Kidney tubule cell (primary cell): ENCODE data around the gene TMEM121.

Experiments used
- DNase-seq: peaks from one replicate; pipeline ENCODE4 v3.0.0-alpha.2; 2018; ENCODE audit warnings: low spot score

The TMEM121 gene

DNA sequence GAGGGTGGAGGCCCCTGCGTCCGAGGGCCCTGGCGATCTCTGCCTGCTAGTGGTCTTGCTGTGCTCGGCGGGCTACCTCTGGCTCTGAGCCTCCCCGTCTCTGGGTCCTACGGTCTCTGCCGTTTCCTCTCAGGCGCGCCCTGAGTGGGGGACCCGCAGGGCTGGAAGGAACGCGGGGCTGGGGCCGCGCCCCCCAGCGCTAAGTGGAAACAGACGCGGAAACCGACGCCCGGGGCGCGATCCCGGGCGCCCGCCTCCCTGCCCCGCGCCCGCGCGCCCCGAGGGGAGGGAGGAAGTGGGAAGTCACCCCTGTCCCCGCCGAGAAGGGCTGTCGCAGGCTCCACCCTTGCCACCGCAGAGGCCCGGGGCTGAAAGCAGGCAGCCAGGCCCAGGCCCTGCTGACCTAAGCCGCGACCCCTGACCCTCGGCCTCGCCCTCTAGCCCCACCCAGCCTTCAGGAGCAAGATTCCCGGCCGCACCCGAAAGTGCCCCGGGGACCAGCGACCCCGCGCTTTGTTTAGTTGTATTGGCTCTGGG, 38.9 kb upstream of the TMEM121 start:
- no peak for DNase-seq

GRCh38 chr14:105487986-105488777, 38.2 kb upstream of the TMEM121 start:
- DNase-seq = no peak

GRCh38 chr14:105488781-105489541, 37.4 kb upstream of the TMEM121 start:
- no peak for DNase-seq

DNA sequence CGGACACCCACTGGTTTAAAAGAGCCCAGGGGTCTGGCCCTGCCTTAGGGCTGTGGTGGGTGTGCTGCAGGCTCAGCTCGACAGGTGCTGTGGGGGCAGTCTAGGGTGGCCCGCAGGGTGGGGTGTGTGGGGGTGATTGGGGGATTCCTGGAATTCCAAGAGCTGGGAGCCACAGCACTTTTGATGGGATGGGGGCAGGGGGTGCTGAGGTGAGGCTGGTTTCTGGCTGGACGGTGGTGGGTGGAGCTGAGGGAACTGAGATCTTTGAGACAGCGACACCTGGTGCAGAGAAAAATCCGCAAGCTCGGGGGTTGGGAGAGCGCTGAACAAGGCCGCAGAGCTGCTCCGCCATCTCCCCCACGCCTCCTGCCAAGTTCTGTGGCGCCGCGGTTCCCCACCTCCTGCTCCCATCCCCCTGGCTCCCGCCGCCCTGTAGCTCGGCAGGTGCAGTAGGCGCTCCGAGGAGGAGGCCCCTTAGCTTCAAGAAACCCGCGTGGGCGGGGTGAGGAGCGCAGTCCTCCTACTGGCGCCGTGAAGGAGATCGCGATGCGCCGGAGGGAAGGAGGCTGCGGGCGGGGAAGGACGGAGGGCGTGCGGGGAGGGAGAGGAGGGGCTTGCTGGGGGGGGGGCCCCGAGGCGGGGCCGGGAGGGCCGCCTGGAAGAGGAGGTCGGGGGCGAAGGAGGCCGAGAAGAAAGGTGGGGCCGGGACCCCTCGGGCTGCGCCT, 36.7 kb upstream of the TMEM121 start:
- peak; percentile 90 for DNase-seq

DNA sequence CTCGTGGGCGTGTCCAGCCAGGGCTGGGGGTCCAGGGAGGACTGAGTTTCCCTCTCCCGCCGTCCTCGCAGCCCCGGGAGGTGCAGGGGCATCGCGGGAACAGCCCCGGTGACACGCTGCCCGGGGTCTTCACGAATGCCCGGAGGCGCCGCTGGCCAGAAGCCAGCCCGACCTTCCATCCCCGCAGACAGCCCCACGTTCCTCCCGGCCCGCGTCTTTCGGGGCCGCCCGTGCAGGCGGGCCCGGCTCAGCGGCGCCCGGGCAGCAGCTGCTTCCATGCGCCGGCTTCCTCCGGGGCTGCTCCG, 36.2 kb upstream of the TMEM121 start:
- DNase-seq = peak; percentile 23

- DNase-seq = peak; percentile 100
These were observed 35.6 kb upstream of the TMEM121 start, which contains the start of gene TEDC1 for GRCh38 chr14:105490572-105491365. Gene TEDC1, plus strand, starts transcription at chr14:105491246. Its CDS starts 130 bp downstream, at chr14:105491376.

DNA sequence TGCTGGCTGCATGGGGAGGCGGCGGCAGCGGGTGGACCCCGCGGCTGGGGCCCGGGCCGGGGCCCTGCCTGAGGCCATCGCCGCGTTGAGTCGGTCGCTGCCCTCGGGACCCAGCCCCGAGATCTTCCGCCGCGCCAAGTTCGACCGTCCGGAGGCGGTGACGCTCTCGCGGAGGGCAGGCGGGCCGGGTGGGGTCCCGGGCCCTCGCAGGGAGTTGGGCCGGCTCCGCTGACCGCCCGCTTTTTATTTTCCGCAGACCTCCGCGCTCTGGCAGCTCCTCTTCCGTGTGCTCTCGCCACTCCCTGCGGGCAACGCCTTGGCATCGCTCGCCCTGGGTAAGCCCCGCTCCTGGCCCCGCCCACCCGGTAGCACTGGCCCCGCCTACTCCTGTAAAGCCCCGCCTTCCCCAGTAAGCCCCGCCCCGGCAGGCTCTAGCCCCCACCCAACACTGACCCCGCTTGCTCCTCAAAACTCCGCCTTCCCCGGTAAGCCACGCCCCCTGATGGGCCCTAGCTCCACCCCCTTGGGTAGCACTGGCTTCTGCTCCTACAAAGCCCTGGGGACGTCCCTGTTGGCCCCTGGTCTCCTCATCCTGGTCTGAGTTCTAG, 34.9 kb upstream of the TMEM121 start:
- DNase-seq = peak; percentile 80

DNA sequence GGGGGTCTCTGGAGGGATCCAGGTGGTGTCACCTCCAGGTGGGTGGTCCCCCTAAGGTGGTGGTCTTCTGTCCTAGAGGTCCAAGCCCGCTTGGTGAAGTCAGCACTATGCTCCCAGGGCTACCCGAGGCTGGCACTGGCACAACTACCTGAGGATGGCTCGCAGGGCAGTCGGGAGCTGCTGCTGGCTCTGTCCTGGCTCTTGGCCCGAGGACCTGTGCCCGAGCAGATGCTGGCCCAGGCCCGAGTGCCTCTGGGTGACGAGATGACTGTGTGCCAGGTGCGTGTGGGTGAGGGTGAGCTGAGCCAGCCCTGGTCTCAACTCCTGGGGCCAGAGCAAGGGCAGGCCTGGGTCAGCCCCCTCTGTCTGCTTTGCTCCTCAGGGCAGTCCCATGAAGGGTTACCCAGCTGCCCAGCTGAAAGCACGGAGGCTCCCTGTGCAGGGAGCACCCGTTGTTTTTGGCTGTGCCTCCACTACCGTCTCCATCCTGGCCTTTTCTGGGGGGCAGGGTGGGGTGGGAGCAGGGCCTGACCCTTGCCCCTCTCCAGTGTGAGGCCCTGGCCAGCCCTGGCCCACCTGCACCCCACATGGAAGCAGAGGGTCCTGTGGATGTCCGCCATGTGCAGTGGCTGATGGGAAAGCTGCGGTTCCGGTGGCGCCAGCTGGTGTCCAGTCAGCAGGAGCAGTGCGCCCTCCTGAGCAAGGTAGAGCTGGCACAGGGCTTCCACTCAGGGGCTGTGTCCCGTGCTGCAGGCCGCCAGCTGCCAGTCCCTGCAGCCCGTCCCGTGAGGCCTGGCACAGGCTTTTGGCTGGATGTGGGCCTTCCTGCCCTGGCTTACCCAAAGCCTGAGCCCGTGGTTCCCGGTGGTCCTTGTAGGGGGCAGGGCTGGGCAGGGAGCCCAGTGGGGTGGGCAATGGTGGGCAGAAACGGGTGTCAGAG, 34.1 kb upstream of the TMEM121 start:
- no peak for DNase-seq

- no peak for DNase-seq
These were observed 33.2 kb upstream of the TMEM121 start for GRCh38 chr14:105492971-105493871.

DNA sequence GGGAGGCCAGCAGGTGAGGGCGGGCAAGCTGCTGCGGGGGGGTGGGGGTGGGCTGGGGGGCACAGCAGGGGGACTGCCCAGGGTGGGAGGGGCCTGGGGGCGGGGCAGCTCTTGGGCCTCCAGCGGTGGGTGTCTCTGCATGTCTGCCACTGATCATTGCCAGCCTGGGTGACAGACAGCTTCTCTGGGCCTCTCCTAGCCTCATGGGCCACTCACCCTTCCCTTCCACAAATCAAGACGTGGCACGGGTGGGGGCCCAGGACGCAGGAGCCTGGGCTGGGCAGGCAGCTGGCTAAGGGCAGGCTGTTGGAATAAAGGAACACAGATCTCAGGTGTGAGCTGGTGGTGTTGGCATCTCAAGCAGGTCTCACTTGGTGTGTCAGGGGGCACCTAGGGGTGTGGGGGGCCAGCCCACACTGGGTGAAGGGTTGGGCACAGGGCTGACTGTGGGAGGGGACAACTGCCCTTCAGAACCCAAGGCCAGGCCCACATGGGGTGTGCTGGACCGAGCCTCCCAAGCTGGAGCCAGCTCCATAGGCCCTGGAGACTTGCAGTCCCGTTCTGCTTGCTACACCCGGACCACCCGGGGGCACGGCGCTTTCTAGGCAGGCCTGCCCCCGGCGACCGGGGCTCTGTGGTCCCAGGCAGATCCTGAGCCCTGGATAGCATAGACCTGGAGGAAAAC, 32.3 kb upstream of the TMEM121 start:
- no peak for DNase-seq

- DNase-seq = no peak
These were observed 31.8 kb upstream of the TMEM121 start for GRCh38 chr14:105494606-105494929.

GRCh38 chr14:105495101-105495989, 31.0 kb upstream of the TMEM121 start:
- DNase-seq = no peak

DNA sequence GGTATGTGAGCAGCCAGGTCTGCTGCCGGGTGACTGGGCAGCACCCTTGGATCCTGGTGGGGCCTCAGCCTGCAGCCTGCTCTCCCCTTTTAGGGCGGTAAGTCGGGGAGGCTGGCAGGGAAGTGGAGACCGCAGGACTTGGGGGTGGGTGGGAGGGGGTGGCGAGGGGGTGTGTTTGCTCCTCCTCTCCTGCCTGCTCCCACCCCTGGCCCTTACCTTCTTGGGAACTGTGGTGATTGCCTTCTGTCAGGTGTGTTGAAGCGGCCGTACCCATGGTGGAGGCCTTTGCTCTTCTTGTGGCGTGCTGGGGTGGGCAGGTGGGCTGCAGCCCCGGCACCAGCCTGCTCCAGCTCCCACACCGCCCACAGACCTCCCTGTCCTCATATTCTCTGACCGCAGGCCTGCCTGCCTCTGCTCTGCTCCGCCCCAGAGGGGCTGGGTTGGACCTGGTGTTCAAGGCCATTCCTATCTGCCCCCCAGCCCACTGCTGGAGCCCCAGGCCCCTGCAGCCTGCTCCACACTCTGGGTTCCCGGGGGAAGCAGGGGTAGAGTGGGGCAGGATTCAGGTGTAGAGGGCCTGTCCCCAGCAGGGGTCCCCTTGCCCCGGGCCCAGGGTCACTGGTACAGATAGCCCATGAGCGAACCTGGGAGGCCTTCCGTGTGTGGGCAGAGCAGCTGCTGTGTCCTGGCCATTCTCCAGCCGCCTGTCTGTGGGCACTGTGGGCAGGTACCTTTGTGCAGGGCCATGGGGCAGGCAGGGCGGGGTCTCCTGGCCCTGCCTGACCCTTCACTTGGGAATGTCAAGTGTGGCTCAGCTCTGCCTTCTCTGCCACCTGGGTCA, 30.2 kb upstream of the TMEM121 start:
- DNase-seq = no peak

DNA sequence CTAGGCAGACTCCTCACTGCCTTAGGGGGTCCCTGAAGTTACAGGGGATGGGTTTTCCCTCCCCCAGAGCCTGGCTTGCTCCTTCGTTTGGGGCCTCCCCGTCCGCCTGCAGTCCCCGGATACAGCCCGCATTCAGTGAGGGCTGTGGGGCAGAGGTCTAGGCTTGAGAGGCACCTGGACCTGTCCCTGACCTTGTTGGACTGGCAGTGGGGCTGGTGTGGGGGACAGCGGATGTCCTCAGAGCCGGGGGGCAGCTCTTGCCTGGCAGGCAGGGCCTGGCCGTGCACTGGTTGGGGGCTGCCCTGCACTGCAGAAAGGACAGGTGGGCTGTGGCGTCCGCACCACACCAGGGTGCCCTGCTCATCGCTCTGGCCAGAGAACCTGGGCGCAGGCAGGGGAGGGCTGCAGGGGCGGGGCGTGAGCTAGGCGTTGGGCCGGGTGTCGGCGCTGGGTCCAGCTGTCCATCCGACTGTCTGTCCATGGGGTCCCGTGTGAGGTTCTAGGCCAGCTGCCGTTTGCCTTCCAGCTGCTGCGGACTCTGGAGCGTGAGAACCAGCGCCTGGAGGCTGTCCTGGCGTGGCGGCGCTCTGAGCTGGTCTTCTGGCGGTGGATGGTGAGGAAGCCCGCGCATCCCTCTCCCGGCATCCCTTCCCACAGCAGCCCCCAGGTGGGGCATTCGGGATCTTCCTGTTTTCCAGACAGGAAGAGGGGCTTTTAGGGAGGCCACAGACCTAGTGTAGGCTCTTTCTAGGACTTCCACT, 29.4 kb upstream of the TMEM121 start:
- DNase-seq = no peak

DNA sequence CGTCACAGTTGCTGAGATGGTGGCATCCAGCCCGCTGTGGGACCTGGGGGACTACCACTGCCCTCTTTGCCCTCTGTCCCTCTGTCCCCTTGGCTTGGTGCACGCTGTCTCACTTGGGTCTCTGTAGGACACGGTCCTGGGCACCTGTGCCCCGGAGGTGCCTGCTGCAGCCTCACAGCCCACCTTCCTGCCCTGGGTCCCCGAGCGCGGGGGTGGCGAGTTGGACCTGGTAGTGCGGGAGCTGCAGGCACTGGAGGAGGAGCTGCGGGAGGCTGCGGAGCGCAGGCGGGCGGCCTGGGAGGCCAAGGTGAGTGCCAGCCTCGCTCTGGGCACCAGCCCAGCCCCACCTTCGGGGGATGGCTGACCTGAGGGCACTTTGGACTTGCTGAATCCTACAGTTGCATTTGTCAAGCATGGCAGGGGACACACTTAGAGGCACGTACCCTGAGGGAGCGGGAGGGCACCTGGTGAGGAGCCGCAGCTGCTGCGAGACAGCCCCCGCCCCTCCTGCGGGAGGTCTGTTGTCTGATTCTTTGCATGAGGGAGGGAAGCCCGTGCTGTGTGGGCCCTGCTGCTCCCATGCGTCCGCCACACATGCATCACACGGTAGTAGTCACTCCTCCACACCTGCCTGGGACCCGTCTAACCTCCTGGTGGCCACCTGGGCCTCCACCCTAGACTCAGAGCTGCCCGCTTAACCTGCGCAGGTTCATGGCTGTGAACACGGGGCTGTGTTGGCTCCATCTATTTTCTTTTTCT, 28.5 kb upstream of the TMEM121 start:
- no peak for DNase-seq
